Measurements from ENCODE around the gene TMEM260.
"Not testable (repeated sequence)": the region's sequence is repeated elsewhere in the genome, so short reads cannot be mapped to it uniquely, and the experiment has no call there.

TMEM260 gene

DNA sequence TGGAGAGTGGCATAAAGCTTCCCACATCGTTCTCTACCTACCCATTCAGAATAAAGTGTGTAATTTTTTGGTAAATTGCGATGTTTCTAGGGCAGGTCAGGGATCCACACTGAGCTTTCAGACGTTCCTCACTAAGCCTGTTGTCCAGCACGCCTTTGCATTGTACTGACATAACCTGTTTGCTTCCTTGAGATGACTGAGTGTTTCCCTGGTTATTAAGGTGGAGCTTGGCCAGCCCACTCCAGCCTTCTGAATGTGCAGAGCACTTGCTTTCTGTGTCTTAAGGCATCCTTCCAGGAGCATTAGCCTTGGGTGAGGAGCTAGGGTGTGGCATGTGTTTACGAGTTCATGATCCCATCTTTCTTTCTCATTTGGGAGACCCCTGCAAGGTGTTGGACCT, 96.4 kb downstream of the TMEM260 start:
- no peak for DNase-seq (ENCODE audit: low read depth in 2 of 2)

DNA sequence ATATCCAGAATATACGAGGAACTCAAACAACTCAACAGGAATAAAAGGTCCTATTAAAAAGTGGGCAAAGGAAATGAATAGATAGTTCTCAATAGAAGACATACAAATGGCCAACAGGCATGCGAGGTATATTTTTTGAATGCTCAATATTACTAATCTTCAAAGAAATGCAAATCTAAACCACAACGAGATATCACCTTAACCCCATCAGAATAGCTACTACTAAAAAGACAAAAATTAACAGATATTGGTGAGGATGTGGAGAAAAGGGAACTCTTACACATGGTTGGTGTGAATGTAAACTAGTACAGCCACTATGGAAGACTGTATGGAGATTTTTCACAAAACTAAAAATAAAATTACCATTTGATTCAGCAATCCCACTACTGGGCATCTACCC, 99.2 kb downstream of the TMEM260 start:
- no peak for DNase-seq (ENCODE audit: low read depth in 2 of 2)

DNA sequence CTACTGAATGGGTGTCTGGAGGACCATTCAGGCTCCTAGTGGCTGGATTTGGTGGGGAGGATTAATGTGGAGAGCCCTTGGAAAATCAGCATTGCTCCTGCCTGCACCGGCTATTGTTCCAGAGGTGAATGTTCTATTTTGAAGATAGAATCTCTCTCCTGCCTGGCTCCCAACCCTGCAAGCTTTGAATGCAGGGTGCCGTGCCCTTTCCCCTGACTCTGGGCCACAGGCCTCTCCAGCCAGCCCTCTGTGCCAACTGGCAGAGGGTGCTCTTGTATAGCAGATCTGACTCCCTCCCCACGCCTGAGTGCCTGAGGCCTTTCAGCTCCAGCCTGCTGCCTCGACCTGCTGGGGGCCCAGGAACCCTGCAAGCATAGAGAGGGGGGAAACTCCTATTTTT, 106.8 kb downstream of the TMEM260 start:
- DNase-seq (ENCODE audit: low read depth in 2 of 2): no peak

GRCh38 chr14:56687123-56687522, 107.5 kb downstream of the TMEM260 start:
- DNase-seq (ENCODE audit: low read depth in 2 of 2): no peak

DNA sequence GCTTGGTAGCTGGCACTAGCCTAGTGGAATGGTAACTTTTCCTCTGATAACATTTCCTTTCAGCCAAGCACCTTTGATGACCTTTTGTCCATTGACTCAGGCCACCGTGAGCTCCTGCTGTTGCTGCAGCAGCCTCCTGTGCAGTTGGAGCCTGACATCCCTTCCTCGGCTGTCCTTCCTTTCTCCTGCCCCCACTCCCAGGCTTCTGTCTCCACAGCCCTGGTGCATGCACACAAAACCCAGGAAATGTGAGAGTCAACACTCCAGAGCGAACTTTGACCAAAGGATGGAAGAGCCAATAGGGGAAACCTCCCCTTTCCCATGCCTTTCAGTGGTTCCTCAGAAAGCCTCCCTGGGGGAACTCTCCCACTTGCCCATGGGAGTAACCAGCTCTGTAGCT, 115.0 kb downstream of the TMEM260 start:
- no peak for DNase-seq (ENCODE audit: low read depth in 2 of 2)

GRCh38 chr14:56695216-56695615, 115.6 kb downstream of the TMEM260 start:
- not testable (repeated sequence) for DNase-seq (ENCODE audit: low read depth in 2 of 2)
